IPS-11a (cell line): ENCODE measurements around the gene NT5C3A.
"Not testable (repeated sequence)": the region's sequence is repeated elsewhere in the genome, so short reads cannot be mapped to it uniquely, and the experiment has no call there.

Experiments
- H3K4me3 ChIP-seq: one replicate; pipeline ENCODE4 v1.5.1; 2013; ENCODE audit warnings: low read depth, low read length, control low read depth

NT5C3A gene

GRCh38 chr7:33062023-33062781 lies at the start of gene NT5C3A:
Gene NT5C3A (minus strand): TSS chr7:33062776. CDS start chr7:33062705, 71 bp downstream.
- H3K4me3 ChIP-seq, result peak within 1 kb of the TSS; percentile 91

- no peak overlapping the region for H3K4me3 ChIP-seq
Measured at GRCh38 chr7:33111614-33112013, 49.0 kb upstream of the NT5C3A start.

DNA sequence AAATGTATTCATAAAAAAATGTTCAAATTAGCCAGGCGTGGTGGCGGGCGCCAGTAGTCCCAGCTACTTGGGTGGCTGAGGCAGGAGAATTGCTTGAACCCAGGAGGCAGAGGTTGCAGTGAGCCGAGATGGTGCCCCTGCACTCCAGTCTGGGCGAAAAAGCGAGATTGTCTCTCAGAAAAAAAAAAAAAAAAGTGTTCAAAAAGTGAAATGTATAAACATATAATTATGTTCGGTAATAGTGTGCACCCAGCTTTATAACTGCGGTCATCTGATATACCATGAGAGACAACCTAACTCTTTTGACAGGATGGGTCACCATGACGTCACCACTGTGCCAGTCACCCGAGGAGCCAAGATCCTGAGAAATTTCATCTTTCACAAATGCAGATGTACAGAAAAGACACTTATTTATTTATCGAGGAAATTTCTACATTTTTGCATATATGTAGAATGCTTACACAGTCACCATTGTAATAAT lies 47.2 kb upstream of the NT5C3A start:
- H3K4me3 ChIP-seq, result peak overlapping the region; percentile 18

DNA sequence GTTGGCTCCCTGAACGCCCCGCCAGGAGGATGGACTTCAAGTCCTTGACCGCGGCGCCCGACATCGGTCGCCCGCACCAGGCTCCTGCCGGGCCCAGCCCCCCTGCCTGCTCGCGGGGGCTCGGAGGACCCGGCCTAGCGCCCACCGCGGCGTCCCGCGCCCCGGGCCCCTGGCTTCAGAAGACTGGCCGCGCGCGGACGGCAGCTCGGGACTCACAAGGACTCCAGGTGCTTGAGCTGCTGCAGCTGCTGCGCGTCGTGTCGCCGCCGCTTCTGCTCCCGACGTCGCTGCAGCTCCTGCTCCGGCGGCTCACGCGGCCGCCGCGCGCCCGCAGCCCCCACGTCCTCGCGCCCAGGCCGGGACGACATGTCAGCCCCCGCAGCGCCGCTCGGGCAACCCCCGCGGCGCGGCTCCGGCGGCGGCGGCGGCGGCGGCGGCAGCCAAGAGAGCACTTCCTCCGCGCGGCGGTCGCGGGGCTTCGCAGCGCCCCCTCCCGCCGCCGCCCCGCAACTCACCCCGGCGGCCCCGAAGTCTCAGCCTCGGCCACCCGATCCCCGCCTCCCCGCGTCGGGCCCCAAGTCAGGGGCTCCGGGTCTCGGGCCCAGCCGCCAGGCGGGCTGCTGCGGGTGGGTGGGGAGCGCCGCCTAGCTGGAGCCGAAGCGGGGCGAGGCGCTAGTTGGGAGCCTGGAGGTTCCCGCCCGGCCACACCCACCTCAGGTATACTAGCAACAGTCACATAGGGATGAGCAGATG lies 46.6 kb upstream of the NT5C3A start, which contains the start of gene RP9:
RP9 (minus strand) TSS at position 400 of the 753 bp plus-strand sequence; CDS start at position 368, 32 bp downstream.
- peak within 1 kb of the TSS; percentile 84 for H3K4me3 ChIP-seq

DNA sequence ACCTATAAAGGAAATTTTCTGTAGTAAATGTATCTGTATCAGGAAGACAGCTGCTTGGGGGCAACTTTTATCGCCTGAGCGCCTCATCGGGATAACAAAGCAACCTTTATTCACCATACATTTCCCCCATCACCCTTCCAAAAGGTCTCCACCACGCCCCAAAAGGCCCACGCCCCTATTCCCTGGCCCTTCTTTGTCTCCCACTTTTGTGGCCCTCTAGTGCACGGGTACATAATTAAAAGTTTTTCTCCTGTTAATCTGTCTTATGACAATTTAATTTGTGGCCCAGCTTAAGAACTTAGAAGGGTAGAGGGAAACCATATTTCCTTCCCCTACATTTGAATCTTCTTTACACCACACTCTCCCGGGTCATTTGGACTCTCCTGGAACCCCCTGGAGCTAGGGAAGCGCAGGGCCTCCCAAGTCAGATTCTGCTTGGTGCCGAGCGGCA lies 46.0 kb upstream of the NT5C3A start:
- peak overlapping the region; percentile 84 for H3K4me3 ChIP-seq

GRCh38 chr7:33107136-33108066 lies 44.8 kb upstream of the NT5C3A start:
- H3K4me3 ChIP-seq, result no peak overlapping the region

- no peak overlapping the region for H3K4me3 ChIP-seq
Measured at GRCh38 chr7:33101906-33102305, 39.3 kb upstream of the NT5C3A start.

GRCh38 chr7:33100770-33101169 lies 38.2 kb upstream of the NT5C3A start:
- H3K4me3 ChIP-seq, result no peak overlapping the region

GRCh38 chr7:33099154-33099940 lies 36.8 kb upstream of the NT5C3A start:
- H3K4me3 ChIP-seq, result no peak overlapping the region

DNA sequence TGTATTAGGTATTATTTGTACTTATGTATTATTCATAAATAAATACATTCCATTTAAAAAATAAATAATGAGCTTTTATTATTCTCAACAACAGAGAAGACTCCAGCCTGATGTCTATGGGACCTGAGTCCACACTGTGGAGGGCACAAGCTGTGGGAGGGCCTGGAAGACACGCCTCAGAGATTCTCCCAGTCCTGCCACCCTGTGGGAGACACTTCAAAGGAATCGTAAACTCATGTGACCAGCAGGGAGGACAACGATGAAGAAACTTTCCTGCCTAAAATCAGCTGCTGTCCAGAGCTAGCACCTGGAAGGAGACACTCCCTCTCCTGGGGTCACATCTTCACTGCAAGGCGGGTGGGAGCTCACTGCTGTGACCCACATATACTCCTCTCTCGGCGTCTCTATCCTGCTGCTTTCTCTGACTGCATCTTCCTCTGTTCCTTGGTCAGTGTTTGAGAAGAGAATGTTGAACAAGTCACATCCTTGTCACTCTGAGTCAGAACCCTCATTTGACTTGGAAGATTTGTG lies 32.2 kb upstream of the NT5C3A start:
- not testable (repeated sequence) for H3K4me3 ChIP-seq

GRCh38 chr7:33093266-33093665 lies 30.7 kb upstream of the NT5C3A start:
- no peak overlapping the region for H3K4me3 ChIP-seq

- H3K4me3 ChIP-seq, result no peak overlapping the region
Measured at GRCh38 chr7:33091641-33092191, 29.1 kb upstream of the NT5C3A start.

- H3K4me3 ChIP-seq, result no peak overlapping the region
Measured at GRCh38 chr7:33091111-33091531, 28.5 kb upstream of the NT5C3A start.

DNA sequence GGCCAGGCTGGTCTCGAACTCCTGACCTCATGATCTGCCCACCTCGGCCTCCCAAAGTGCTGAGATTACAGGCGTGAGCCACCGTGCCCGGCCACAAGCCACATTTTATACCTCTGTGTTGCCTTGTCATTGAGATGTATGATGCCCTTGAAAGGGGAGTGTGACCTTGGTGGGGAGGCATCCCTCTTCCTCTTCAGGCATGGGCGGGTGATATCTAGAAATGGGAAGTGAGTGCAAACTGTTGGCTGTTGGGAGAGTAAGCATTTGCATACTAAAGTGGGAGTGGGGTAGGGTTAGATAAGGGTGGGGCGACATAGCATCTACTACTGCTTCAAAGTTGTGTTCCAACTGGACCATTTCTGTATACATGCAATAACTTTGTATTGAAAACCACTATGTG lies 26.6 kb upstream of the NT5C3A start:
- H3K4me3 ChIP-seq, result no peak overlapping the region

DNA sequence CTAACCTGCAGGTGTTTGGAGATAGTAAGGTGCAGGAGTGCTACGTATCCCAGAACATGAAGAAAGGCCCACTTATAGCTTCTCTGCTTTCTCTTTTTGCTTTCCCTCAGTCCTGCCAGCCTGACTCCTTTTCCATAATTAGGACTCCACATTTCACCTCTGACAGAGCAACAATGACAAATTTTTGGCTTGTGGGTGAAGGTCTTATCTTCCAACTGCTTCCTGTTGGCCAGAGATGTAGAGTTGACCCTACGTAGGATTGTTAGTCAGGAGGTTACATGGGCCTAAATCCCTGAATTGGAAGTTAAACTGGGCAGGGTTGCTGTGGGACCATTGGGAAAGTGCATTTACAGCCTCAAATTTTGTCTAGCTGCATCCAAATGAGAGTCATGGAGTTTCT lies 25.3 kb upstream of the NT5C3A start:
- no peak overlapping the region for H3K4me3 ChIP-seq

GRCh38 chr7:33087356-33087755 lies 24.8 kb upstream of the NT5C3A start:
- no peak overlapping the region for H3K4me3 ChIP-seq

DNA sequence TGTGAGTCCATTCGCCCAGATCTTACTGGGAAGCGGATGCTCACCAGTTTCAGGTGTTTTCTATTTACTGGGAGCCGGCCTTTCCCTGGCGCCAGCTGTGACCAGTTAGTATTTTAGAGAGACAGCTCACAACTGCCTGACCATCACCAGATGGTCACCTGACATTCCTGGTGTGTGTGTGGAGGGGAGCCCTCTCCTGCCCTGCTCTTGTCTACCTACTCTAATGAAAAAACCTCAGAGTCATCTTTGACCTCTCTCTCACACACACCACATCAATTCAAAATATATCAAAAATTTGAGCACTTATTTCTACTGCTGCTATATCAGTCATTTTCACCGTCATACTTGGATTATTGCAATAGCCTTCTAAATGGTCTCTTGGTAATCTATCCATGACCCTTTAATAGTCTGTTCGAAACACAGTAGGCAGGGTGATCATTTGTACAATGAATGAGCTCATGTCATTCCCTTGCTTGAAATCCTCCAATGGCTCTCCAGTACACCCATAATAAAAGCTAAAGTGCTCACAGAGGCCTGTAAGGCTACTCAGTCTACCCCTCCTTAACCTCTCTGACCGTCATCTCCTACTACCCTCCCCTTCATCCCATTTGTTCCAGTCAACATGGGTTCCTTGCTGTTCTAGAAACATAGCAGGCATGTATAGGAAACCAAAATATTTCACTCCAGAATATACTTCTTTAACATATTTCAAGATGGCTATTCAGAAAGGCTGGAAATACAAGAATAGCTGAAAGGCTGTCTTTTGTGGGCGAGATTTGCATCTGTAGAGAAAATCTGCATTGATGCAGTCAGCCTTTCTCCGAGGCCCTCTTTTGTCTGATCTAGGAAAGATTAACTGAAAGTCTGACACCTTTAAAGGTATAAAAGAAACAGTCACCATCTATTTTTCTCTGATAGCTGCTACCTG lies 17.5 kb upstream of the NT5C3A start:
- no peak overlapping the region for H3K4me3 ChIP-seq

DNA sequence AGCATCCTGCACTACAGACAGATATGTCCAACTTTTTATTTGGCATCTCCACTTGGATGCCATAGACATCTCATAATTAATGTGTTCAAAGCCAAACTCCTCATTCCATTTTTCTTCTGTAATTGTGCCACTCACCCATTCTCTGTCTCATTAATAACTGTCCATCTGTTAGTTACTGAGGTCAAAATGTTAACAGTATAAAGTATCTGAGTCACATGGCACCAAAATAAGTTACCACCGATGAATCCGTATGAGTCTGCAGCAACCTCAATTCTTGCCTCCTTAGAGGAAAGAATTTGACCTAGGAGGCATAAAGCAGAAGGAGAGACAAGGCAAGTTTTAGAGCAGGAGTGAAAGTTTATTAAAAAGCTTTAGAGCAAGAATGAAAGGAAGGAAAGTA lies 16.5 kb upstream of the NT5C3A start:
- no peak overlapping the region for H3K4me3 ChIP-seq
